Karpas-422 (cell line): ENCODE measurements around the gene OSBPL2. TPM values are rescaled to one million over a fixed set of nuclear protein-coding genes. Genes with fewer than 3 reads are reported as not detected.

ENCODE experiments used
- DNase-seq: peaks from one replicate; pipeline ENCODE4 v3.0.0-alpha.2; 2015
- H2AFZ ChIP-seq: fragments of 200-600 bp; sonication (generic); 2 replicates; pipeline ENCODE4 v1.6.1; 2014; ENCODE audit warnings: antibody characterized with exemption, low read length, mixed read lengths
- H3K27ac ChIP-seq: fragments of 200-600 bp; sonication (generic); 2 replicates; pipeline ENCODE4 v1.5.1; 2014; ENCODE audit warnings: mild to moderate bottlenecking, low read length, moderate library complexity
- H3K27me3 ChIP-seq: fragments of 200-600 bp; sonication (generic); 2 replicates; pipeline ENCODE4 v1.6.1; 2014; ENCODE audit warnings: low read length, mixed read lengths
- H3K36me3 ChIP-seq: fragments of 200-600 bp; sonication (generic); 2 replicates; pipeline ENCODE4 v1.6.1; 2014; ENCODE audit warnings: low read length, mixed read lengths; ENCODE audit not compliant: insufficient read depth
- H3K4me1 ChIP-seq: fragments of 200-600 bp; sonication (generic); 2 replicates; pipeline ENCODE4 v1.6.1; 2014; ENCODE audit warnings: mild to moderate bottlenecking, low read length, mixed read lengths
- H3K4me2 ChIP-seq: fragments of 200-600 bp; sonication (generic); 2 replicates; pipeline ENCODE4 v1.6.1; 2014; ENCODE audit warnings: low read length, low read depth, mild to moderate bottlenecking; ENCODE audit not compliant: poor library complexity, severe bottlenecking
- H3K4me3 ChIP-seq: fragments of 200-600 bp; sonication (generic); 2 replicates; pipeline ENCODE4 v1.5.1; 2014; ENCODE audit warnings: mild to moderate bottlenecking, antibody characterized with exemption, low read length, mixed read lengths
- H3K79me2 ChIP-seq: fragments of 200-600 bp; sonication (generic); 2 replicates; pipeline ENCODE4 v1.6.1; 2014; ENCODE audit warnings: mild to moderate bottlenecking, low read length, mixed read lengths
- H3K9ac ChIP-seq: fragments of 200-600 bp; sonication (generic); 2 replicates; pipeline ENCODE4 v1.6.0; 2014; ENCODE audit warnings: low read length
- H3K9me2 ChIP-seq: fragments of 200-600 bp; sonication (generic), shearing (Covaris generic); replicated peaks from 2 replicates; pipeline ENCODE4 v1.6.0; 2014; ENCODE audit warnings: mild to moderate bottlenecking, low read length, moderate library complexity; ENCODE audit not compliant: insufficient read depth
- H3K9me3 ChIP-seq: fragments of 300-700, 200-600 bp; sonication (generic); 2 replicates; pipeline ENCODE4 v1.6.1; 2014; ENCODE audit warnings: low read length, mixed read lengths
- H4K20me1 ChIP-seq: fragments of 200-600 bp; sonication (generic); 2 replicates; pipeline ENCODE4 v1.6.1; 2014; ENCODE audit warnings: mild to moderate bottlenecking, antibody characterized with exemption, low read length, low read depth; ENCODE audit not compliant: insufficient read depth
- total RNA-seq: library from RNA; depleted of rRNA; stranded (reverse); fragments of >200 nt; shearing (Covaris generic); gene quantifications from 2 replicates; pipeline ENCODE4 v1.2.3, GENCODE V29; 2014; ENCODE audit warnings: low replicate concordance

OSBPL2 gene
- total RNA-seq, 1 experiment from 2014 or later, result 22.6 TPM

DNA sequence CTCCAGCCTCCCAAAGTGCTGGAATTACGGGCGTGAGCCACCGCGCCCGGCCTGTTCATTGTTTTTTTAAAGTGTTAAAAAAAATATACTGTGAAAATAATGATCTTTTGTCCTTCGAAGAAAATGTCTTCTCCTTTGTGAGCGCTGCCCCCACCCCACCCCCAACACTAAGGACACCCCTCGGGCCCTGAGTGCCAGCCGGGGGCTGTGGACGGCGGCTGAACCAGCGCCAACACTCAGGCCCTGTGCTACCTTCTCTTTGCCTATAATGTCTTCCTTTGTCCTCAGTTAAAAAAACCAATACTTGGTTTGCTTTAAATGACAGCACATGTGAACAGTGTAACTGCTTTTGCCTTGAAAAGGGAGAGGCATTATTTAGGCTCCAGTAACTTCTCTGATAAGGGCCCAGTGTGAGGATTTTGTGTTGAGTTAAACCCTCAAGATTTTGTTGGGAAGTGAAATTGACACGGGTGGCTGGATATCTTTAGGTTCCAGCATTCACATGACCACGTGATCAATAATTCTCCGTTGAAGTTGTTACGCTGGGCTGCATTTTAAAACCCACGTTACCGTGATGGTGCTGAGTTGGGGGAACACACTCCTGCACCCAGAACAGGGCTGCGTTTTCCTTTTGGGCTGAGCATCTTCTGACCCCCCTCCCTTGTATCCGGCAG is 54.9 kb downstream of the OSBPL2 start:
- no peak overlapping the region for H3K4me2 ChIP-seq
- H3K9me2 ChIP-seq, result no peaks in the 10 kb centered on the region
- H3K4me3 ChIP-seq, result no peak overlapping the region
- no peak for DNase-seq
- H3K36me3 ChIP-seq, result no peaks in the 10 kb centered on the region
- H3K9me3 ChIP-seq, result no peaks in the 10 kb centered on the region
- H4K20me1 ChIP-seq, result no peaks in the 10 kb centered on the region
- no peak overlapping the region for H3K9ac ChIP-seq
- H2AFZ ChIP-seq, result no peak overlapping the region
- H3K27ac ChIP-seq, result no peak overlapping the region
- H3K4me1 ChIP-seq, result peaks cover 13% of the 10 kb centered on the region
- no peaks in the 10 kb centered on the region for H3K79me2 ChIP-seq
- H3K27me3 ChIP-seq, result no peaks in the 10 kb centered on the region

DNA sequence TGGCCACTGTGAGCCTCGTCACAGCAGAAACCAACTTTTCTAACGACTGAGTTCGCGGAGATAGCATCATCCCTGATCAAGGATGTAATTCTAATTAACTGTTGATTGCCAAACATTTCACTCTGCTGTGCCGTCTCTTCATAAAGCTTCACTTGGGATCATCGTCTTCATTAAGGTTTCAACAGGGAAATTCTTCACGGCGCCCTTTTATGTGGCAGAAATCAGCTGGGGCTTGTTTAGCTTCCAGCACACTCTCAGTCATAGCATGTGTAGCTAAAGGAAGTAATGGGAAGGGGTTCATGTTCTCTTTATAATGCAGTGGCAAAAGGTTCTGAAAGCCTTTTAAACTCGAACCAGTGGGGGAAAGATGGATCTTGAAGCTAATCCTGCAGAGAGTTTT is 55.6 kb downstream of the OSBPL2 start:
- H3K9me3 ChIP-seq, result no peaks in the 10 kb centered on the region
- H3K9me2 ChIP-seq, result no peaks in the 10 kb centered on the region
- no peak overlapping the region for H2AFZ ChIP-seq
- H3K79me2 ChIP-seq, result no peaks in the 10 kb centered on the region
- no peaks in the 10 kb centered on the region for H3K27me3 ChIP-seq
- no peaks in the 10 kb centered on the region for H4K20me1 ChIP-seq
- no peak overlapping the region for H3K9ac ChIP-seq
- DNase-seq, result no peak
- no peak overlapping the region for H3K4me2 ChIP-seq
- H3K4me1 ChIP-seq, result peaks cover 13% of the 10 kb centered on the region
- H3K27ac ChIP-seq, result no peak overlapping the region
- no peak overlapping the region for H3K4me3 ChIP-seq
- no peaks in the 10 kb centered on the region for H3K36me3 ChIP-seq

DNA sequence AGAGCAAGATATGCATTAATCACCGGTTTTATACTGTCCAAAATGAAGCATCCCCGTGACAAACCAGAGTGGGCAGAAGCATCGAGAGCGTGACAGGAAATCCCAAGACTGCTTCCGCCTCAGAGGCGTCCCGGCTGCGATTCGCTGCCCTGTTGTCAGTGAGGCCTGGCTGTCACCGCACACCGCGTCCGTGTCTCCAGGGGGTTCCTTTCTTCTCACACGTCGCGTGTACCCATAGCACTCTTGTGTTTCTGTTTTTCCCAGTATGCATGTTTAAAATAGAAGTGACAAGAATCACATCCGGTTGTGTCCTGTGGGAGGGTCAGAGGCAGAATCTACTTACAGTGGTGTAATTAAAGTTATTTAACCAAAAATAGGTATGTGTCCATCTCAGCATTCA is 56.2 kb downstream of the OSBPL2 start:
- Histone ChIP-seq H3K4me3 (no peak overlapping the region), H3K4me1 (peaks cover 13% of the 10 kb centered on the region), H3K9me3 (no peaks in the 10 kb centered on the region), H3K27ac (no peak overlapping the region), H3K79me2 (no peaks in the 10 kb centered on the region), H3K27me3 (no peaks in the 10 kb centered on the region), H3K36me3 (no peaks in the 10 kb centered on the region), H2AFZ (no peak overlapping the region), H3K9ac (no peak overlapping the region), H3K9me2 (no peaks in the 10 kb centered on the region), H3K4me2 (no peak overlapping the region), H4K20me1 (no peaks in the 10 kb centered on the region)
- no peak for DNase-seq

DNA sequence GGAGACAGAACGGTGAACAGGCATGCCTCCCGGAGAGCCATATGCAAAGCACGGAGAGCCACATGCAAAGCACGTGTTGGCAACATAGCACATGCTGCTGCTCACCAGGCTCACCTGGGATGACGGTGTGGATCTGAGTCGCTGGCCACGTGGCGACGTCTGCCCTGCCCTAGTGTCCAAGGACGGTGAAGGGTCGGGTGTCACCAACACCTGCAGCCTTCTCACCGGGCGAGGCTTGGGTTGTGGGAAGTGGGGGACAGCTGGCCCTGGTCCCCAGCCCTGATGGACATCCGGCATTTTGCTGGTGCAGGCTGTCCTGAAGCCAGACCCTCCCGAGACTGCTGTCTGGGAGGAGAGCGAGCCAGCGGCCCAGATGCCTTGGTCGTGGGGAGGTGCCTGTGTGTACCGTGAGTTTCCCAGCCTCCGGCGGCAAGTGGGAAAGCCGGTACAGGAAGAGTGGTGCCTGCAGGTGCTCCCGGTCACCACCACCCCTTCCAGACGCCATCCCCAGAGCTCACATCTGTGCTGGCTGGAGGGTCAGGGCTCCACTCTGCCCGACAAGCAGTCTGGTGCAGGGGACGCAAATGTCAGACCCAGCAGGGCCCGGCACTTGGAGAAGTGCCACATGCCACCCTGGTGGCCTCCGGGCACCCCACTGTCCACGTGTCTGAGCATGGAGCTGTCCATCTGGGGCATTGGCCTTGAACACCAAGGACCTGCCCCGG is 58.6 kb downstream of the OSBPL2 start:
- H3K9me2 ChIP-seq, result no peaks in the 10 kb centered on the region
- no peaks in the 10 kb centered on the region for H3K9me3 ChIP-seq
- H2AFZ ChIP-seq, result no peak overlapping the region
- H3K9ac ChIP-seq, result no peak overlapping the region
- peaks cover 13% of the 10 kb centered on the region for H3K4me1 ChIP-seq
- H3K36me3 ChIP-seq, result no peaks in the 10 kb centered on the region
- no peak overlapping the region for H3K4me3 ChIP-seq
- no peak overlapping the region for H3K4me2 ChIP-seq
- peak; percentile 51 for DNase-seq
- H4K20me1 ChIP-seq, result no peaks in the 10 kb centered on the region
- H3K27ac ChIP-seq, result no peak overlapping the region
- H3K79me2 ChIP-seq, result no peaks in the 10 kb centered on the region
- H3K27me3 ChIP-seq, result no peaks in the 10 kb centered on the region

DNA sequence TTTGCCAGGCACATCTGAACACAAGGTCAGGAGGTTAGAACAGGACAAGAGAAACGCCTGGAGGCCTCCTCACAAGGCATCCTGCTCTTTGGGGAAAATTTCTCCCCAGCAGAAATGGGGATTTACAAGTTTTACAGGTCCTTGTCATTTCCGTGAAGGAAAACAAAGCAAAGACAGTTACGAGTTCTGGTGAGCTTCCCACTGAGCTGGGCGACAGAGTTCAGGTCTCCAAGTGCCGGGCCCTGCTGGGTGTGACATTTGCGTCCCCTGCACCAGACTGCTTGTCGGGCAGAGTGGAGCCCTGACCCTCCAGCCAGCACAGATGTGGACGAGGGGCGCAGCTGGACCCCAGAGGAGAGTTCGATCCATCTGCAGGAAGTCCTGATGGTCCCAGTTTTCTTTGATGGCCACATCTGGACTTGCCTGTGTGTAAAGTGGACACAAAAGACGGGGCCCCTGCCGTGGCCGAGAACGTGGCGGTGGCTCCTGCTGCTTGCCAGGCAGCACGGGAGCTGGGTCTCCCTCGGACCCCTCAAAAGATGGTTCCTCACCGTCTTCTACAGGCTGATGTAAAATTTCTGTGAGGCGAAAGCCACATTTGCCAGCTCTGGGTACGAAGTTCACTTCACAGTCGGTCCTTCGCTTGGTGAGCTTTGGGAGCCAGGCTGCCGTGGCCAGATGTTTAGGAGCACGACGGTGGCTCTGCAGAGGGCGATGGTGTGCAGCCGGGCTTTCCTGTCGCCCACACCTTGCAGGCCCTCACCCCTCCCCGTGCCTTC is 59.3 kb downstream of the OSBPL2 start:
- DNase-seq, result no peak
- Histone ChIP-seq H2AFZ (no peak overlapping the region), H4K20me1 (no peaks in the 10 kb centered on the region), H3K4me1 (peaks cover 19% of the 10 kb centered on the region), H3K4me3 (no peak overlapping the region), H3K9me2 (no peaks in the 10 kb centered on the region), H3K27me3 (no peaks in the 10 kb centered on the region), H3K27ac (no peak overlapping the region), H3K9me3 (no peaks in the 10 kb centered on the region), H3K9ac (no peak overlapping the region), H3K79me2 (no peaks in the 10 kb centered on the region), H3K4me2 (no peak overlapping the region), H3K36me3 (no peaks in the 10 kb centered on the region)

DNA sequence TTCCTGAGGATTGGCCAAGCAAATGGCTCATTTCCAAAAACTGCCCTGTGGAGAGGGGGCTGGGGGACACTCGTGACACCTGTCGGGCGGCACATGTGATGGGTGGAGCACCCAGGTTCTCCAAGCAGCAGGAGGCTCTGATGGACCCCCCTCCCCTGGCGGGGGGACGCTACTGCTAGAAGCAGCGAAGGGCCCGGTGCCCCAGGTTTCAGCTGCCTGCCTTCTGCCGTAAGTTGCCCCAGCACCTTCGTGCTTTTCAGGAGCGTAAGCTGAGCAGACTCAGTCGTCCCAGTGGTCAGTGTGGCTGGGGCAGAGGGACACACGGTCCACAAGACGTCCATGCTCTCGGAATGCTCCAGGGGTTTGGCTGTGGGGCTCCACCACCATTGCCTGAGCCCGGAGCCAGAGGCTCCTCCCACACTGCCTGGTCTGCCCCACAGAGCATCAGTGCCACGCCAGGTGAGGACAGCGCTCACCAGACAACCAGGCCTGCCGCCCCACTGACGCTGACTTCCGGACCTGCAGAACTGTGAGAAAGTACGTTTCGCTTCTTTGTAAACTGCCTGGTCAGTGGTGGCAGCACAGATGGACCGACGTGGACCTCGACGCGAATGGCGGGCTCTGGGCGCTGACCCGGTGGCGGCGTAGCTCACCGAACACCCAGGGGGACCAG is 60.4 kb downstream of the OSBPL2 start:
- Histone ChIP-seq H3K79me2 (peaks cover 7% of the 10 kb centered on the region), H3K36me3 (no peaks in the 10 kb centered on the region), H3K27me3 (no peaks in the 10 kb centered on the region), H3K27ac (no peak overlapping the region), H2AFZ (no peak overlapping the region), H3K4me1 (peaks cover 20% of the 10 kb centered on the region), H3K4me3 (no peak overlapping the region), H4K20me1 (peaks cover 5% of the 10 kb centered on the region), H3K9me3 (no peaks in the 10 kb centered on the region), H3K9ac (no peak overlapping the region), H3K9me2 (no peaks in the 10 kb centered on the region), H3K4me2 (no peak overlapping the region)
- no peak for DNase-seq

DNA sequence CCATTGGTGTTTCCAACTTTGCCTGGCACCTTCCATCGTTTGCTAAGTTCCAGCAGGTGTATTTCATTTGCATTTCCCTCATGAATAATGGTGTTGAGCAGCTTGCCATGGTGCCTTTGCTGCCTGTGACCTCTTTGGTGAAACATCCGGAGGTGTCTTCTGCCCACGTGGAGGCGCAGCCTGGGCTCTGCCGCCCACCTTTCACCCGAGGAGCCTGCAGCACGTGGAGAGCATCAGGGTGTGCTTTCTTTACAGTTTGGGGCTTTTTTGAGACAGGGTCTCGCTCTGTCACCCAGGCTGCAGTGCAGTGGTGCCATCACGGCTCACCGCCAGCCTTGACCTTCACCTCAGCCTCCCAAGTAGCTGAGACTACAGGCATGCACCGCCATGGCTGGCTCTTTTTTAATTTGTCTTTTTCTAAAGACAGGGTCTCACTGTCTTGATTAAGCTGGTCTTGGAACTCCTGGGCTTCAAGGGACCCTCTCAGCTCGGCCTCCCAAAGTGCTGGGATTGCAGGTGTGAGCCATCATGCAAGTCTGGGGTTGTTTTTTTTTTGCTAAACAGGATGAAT is 61.4 kb downstream of the OSBPL2 start:
- Histone ChIP-seq H3K4me1 (peaks cover 30% of the 10 kb centered on the region), H2AFZ (no peak overlapping the region)

More for the DNA sequence above, 61.4 kb downstream of the OSBPL2 start:
- Histone ChIP-seq H3K27ac (no peak overlapping the region), H3K9me3 (no peaks in the 10 kb centered on the region), H3K4me3 (no peak overlapping the region), H3K27me3 (no peaks in the 10 kb centered on the region), H3K9ac (no peak overlapping the region), H3K79me2 (peaks cover 18% of the 10 kb centered on the region), H4K20me1 (peaks cover 15% of the 10 kb centered on the region), H3K4me2 (no peak overlapping the region), H3K36me3 (no peaks in the 10 kb centered on the region; the same call in 1 of the 2 replicates), H3K9me2 (no peaks in the 10 kb centered on the region)
- no peak for DNase-seq
